ENCODE data around the gene INPP4A. TPM values are rescaled to one million over a fixed set of nuclear protein-coding genes. Genes with fewer than 3 reads are reported as not detected.

INPP4A gene
- total RNA-seq, 1 donor from 2014 or later, result 9.3 TPM

DNA sequence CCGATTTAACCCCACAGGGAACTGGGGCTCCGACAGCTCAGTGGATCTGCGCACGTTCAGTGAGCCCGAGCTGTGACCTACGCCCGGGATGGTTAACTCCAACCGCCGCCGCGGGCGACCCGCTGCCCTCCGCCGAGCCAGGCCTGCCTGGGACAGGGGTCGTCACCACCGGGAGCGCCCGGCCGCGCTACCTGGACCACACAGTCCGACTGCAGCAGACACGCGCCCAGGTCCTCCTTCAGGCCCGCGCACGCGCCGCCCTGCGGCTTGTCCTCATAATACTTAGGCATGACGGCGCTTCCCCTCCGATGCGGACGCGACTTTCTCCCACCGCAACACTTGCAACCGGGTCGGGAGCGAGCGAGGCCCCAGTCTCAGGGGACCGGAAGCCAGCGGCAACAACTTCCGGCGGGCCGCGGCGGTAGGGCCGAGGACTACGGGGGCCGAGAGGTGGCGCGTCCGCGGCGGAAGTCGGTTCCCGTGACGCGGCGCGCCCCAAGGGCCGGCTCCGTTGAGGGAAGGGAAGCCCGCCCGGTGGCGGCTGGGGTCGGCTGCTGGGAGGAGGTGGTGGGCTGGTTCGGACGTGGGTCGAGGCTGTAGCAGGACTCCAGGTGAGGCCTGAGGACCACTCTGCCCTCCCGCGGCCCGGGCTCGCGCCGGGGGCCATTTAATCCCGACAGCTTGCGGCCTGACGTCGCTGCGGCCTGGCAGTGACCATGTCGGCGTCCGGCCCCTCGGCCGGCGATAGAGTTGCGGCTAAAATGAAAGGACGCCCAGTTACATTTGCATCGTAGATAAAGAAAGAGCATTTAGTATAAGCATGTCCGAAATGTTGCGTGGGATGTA, 163.7 kb downstream of the INPP4A start, which contains the start of the genes COA5 and UNC50:
Gene COA5 (minus strand): TSS at position 397 of the 846 bp plus-strand sequence. CDS start 107 bp downstream, at position 290.
Gene UNC50 (plus strand): TSS at position 474 of the 846 bp plus-strand sequence. CDS start 1,171 bp downstream, outside the sequence.
- peak; percentile 93 for DNase-seq (ENCODE audit: low spot score)
- peak; percentile 96 for ATAC-seq

DNA sequence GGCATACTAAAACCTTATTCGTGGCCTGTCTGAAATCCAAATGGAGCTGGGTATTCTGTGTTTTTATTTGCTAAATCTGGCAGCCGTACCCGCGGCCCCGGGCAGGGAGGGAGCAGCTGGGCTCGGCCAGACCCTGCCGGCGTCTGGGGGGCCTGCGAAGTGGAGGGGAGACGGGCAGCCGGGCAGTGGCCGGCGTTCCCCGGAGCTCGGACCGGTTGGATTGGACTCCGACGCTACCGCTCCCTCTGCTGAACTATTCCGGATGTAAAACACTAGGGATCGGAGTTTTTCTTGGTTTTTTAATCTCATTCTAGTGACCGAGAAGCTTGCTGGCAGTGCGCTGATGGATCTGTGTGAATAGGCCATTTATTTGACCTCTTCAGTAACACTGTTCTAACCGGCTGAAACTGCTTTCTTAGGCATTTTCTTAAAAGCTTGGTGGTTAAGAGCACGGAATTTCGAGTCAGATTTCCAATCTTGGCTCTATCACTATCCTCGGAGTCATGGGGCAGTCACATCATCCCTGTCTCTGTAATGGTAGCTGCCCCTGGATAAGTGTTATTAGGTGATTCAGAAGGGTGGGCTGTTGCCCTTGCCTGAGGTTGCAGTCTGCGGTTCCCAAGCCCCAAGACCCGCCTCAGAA, 164.4 kb downstream of the INPP4A start:
- ATAC-seq, result peak; percentile 18
- no peak for DNase-seq (ENCODE audit: low spot score)

DNA sequence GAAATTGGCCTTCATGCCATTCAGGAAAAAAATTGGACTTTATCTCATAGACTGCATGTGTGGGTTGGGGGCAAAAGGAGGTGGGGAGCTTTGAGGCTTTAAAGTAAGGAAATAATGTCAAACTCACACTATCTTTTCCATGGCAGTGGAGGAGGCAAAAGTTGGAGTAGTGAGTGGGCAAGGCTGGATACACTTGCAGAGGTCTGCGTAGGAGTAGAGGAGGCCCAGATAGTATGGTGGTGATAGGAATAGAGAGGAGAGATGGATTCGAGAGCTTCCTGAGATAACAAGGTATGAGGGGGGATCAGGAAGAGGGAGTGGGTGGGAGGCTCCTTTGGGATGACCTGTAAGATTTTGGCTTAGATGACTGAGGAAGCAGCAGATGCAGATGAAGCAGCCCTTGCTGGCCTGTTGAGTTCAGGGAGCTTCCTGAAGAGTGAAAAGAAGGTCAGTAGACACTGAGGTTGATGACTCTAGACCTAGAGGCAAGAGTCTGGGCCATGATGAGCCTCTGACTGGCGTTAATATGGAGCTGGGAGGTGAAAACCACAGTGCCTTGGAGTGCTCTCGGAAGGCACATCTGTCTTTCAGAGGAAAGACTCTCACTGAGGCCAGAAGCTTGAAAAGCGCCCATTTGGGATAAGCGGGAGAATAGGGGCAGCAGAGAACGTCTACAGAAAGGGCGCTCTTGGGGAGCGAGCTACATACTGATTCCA, 169.5 kb downstream of the INPP4A start:
- no peak for ATAC-seq
- no peak for DNase-seq (ENCODE audit: low spot score)

DNA sequence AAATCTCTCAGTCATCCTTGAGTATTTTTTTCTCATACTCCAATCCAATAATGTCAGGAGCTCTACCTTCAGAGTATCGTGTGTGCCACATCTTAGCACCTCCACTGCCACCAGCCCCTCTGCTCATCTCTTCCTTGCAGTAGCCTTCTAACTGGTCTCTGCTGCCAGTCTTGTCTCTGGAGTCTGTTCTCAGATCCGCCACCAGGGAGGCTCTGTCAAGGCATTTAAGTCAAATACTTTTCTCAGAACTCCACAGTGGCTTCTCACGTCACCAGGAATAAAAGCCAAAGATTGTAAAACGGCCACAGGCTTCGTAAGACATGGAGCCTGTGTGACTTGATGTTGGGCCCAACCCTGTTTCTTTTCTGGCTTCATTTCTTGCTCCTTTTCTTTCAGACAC, 170.8 kb downstream of the INPP4A start:
- DNase-seq (ENCODE audit: low spot score) (no peak), ATAC-seq (no peak)

DNA sequence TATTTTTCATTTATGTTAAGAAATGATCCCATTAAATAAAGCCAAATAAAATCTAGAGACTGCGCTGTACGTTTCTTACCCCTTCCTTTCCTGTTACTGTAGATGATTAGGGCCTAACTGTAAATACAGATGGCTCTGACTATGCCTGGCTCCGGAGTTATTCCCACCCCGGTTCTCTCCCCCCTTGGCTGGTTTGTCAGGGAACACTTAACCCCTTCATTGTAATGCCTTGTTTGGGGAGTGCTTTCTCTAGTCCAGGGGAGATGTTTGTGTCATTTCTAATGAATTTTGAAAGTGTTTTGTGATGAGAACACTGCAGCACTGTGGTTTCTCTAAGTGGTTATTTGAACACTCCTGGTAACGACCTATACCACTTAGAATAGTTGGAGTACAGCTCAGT, 172.5 kb downstream of the INPP4A start:
- ATAC-seq, result no peak

DNA sequence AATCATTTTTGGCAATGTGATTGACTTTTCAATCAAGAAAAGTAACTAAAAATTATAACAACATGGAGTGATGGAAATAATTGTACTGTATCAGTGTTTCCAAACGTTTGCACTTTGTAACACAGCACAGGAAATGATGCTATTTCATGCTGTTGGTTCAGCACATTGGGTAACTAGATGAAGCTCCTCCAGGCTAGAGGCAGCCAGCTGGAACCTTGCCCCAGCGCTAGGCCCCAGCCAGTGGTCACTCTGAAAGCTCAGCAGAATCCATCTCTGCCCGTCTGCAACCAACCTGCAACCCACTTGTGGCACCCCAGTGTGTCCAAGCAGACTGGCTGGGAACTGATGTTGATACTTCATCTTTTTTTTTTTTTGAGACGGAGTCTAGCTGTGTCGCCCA, 179.0 kb downstream of the INPP4A start:
- peak; percentile 75 for DNase-seq (ENCODE audit: low spot score)
- ATAC-seq, result peak; percentile 97

More for the DNA sequence above, 172.5 kb downstream of the INPP4A start:
- DNase-seq (ENCODE audit: low spot score), result no peak

DNA sequence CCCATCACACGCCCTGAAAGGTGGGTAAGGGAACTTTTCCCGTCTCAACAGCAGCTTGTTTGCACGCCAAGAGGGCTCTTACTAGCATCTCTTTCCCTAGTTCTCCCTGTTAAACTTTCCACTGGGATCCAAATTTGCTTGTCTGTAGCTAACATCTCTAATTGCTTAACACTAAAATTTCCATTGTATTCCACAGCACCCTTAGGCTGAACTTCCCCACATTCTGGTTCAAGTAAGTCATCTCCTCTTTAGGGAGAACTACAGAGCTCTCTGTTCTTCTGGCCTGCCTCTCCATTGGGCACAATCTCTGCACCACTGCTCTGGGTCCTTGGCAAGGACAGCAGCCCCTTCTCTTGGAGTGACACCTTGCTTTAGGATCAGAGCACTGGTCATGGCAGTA, 187.7 kb downstream of the INPP4A start:
- no peak for DNase-seq (ENCODE audit: low spot score)
- no peak for ATAC-seq

DNA sequence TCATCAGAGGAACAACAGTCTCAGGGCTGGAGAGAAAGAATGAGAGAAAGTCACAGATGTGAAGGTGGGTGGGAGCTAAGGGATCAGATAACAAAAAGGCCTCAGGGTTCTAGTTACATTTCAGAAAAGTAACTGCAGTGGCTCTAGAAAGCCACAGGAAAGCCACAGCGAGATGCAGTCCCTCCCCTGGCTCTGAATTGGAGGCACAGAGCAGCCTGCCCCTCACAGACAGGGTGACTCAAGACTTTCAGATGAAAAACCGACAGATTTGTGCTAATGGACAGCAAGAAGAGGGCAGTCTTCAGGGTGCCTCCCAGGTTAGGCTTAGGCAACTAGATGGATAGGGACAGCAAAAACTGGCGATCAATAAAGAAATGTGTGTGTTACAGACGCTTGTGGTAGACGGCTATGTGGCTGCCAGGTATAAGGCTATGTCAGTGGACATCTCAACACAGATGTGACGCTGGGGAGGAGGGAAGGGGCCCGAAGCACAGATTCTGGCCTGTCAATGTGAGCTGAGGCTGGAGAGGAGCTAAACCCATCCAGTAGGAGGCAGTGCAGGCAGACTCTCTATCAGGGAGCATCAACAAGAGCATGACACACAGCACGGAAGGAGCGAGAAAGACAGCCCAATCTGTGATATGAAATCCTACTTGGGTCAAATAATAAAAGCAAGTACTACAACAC, 189.9 kb downstream of the INPP4A start:
- ATAC-seq (no peak), DNase-seq (ENCODE audit: low spot score) (no peak)

DNA sequence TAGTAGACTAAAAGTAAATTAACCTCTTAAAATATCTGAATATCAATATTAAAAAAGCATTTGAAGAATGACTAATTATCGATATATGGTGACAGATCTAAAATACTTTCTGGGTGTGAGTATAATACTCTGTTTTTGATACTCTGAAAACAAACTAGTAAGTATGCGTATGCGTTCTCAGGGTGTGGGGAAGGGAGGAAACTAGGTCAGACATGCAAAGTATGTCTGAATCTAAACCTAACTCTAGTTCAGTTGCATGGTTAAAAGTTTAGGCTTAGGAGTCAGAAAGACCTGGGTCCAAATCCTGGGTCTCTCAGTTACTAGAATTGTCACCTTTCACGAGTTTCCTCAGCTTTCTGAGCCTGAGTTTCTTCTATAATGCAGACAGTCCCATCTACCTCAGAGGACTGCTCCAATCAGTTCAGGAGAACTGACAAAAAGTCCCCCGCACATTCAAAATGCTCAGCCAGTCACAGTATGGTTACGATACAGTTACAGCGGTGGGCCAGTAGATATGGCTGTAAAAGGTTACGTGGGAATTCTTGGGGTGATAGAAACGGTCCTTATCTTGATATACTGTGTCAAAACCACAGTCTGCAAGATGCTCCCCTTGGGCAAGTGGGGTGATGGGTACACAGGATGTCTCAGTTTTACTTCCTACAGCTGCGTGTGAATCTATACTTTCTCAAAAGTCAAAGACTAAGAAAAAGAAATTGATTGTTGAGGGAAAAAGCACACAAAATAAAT, 192.9 kb downstream of the INPP4A start:
- ATAC-seq, result no peak
- DNase-seq (ENCODE audit: low spot score), result no peak

DNA sequence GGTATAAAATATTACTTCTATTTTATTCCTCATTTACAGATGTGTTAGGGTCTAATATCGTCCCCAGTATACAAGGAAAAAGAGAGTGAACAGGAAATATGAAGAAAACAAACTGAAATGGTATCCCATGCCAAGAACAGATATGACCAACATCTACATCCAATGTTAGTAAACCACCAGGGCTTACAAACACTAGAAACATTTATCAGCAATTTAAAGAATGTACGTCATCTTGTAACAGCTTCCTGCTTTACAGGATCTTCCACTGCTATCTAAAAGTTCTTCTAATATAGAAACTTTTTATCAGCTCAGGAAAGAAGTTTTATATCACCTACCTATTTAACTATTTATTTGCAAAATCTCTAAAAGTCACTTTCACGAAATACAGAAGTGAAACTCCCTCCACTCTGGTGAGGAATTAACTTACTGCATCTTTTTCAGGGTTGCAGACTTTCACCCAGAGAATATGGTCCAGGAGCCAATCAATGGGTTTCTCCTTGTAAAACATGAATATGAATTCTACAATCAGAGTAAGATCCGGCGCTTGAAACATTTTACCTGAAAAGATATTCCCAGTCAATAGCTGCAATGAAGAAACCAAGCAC, 198.9 kb downstream of the INPP4A start:
- DNase-seq (ENCODE audit: low spot score), result no peak
- no peak for ATAC-seq

Other genes with a start within 250 kb of the INPP4A start
- gene CNGA3, start 98.4 kb upstream of the INPP4A start, total RNA-seq, result not detected
- gene COA5, start 163.7 kb downstream of the INPP4A start, total RNA-seq, result 21.2 TPM
- 18.3 TPM for gene UNC50, start 163.7 kb downstream of the INPP4A start, total RNA-seq

Data from left lobe of liver (tissue), 2 donors.